A172 (cell line): ENCODE data around the gene ABCA1. TPM values are rescaled to one million over a fixed set of nuclear protein-coding genes. Genes with fewer than 3 reads are reported as not detected.
"Not testable (repeated sequence)": the region's sequence is repeated elsewhere in the genome, so short reads cannot be mapped to it uniquely, and the experiment has no call there.

Source experiments
- DNase-seq: peaks from one replicate; pipeline ENCODE4 v3.0.0-alpha.2; 2015; ENCODE audit warnings: low spot score
- total RNA-seq: library from RNA; depleted of rRNA; stranded (reverse); fragments of >200 nt; shearing (Covaris generic); gene quantifications from 2 replicates; pipeline ENCODE4 v1.2.3, GENCODE V29; 2014; rRNA removed

Gene ABCA1, protein sequence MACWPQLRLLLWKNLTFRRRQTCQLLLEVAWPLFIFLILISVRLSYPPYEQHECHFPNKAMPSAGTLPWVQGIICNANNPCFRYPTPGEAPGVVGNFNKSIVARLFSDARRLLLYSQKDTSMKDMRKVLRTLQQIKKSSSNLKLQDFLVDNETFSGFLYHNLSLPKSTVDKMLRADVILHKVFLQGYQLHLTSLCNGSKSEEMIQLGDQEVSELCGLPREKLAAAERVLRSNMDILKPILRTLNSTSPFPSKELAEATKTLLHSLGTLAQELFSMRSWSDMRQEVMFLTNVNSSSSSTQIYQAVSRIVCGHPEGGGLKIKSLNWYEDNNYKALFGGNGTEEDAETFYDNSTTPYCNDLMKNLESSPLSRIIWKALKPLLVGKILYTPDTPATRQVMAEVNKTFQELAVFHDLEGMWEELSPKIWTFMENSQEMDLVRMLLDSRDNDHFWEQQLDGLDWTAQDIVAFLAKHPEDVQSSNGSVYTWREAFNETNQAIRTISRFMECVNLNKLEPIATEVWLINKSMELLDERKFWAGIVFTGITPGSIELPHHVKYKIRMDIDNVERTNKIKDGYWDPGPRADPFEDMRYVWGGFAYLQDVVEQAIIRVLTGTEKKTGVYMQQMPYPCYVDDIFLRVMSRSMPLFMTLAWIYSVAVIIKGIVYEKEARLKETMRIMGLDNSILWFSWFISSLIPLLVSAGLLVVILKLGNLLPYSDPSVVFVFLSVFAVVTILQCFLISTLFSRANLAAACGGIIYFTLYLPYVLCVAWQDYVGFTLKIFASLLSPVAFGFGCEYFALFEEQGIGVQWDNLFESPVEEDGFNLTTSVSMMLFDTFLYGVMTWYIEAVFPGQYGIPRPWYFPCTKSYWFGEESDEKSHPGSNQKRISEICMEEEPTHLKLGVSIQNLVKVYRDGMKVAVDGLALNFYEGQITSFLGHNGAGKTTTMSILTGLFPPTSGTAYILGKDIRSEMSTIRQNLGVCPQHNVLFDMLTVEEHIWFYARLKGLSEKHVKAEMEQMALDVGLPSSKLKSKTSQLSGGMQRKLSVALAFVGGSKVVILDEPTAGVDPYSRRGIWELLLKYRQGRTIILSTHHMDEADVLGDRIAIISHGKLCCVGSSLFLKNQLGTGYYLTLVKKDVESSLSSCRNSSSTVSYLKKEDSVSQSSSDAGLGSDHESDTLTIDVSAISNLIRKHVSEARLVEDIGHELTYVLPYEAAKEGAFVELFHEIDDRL (N-terminal part only)
- total RNA-seq, result 66.6 and 72.6 TPM in 2 replicates

DNA sequence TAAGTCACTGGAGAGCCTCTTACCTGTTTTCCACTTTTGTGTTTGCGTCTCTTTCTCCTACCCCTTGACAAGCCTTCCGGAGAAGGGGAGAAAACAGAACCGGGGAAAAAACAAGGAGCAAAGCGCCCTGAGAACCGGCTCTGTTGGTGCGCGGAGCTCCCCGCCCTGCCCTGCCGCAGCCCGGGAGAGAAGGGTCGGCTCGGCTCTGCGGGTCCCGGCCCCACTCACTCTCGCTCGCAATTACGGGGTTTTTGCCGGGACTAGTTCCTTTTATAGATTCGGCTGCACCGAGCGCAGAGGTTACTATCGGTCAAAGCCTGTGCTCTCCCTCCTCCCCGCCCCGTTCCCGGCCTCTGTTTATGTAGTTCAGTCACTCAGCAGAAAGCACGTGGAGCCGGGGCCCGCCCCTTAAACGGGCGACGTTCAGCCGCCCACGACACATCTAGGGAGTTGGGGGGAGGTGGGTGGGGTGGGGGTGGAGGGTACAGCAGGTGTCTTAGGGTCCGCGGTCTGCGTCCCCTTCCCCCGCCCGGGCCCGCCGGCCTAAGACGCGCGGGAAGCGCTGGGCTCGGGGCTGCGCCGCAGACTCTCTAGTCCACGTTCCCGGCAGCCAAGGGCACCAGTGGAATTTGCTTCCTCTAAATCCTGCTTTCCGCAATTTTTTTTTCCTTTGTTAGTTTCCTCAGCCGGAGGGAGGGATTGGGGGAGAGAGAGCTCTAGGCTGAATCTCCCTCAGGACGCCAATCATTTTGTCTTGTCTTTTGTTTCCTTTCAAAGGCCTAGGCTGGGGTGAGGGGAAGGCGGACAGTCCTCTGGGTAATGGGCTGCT lies at the start of gene ABCA1:
ABCA1 (minus strand) TSS at position 244 of the 829 bp plus-strand sequence. CDS start 24,476 bp downstream, outside the sequence.
- DNase-seq, result peak; percentile 94

DNA sequence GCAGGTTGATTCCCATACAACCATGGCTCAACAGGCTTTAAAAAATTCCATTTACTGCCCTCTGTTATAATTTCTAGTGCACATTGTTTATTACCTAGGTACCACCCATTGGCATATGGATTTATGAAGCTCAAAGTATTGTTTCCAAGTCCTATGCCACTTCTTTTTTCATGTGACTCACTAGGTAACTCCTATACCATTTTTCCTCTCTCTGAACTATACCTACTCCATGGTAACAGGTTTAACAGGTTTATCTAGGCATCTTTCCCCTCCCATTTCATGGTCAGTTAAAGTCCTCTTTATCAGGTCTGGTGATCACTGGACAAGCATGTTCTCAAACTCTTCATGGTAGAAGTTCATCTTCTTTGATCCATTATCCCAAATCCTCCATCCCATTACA lies 49.6 kb upstream of the ABCA1 start:
- no peak for DNase-seq

DNA sequence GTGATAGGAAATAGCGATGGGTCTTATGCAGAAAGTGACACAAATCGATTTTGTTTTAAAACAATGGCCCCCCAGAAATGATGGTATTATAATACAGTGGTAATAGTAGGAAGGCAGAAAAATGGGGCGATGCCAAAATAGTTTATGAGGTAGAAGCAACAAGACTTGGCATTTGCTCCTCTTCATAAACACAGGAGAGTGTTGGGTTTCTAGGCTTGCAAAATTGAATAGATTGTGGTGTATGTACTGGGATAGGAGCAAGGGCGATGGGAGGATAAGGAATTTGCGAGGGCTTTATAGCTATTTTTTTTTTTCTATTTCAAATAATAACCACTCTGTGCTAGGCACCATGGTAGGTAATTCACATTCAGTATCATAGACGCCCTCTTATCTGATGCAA lies 49.2 kb upstream of the ABCA1 start:
- DNase-seq, result no peak

DNA sequence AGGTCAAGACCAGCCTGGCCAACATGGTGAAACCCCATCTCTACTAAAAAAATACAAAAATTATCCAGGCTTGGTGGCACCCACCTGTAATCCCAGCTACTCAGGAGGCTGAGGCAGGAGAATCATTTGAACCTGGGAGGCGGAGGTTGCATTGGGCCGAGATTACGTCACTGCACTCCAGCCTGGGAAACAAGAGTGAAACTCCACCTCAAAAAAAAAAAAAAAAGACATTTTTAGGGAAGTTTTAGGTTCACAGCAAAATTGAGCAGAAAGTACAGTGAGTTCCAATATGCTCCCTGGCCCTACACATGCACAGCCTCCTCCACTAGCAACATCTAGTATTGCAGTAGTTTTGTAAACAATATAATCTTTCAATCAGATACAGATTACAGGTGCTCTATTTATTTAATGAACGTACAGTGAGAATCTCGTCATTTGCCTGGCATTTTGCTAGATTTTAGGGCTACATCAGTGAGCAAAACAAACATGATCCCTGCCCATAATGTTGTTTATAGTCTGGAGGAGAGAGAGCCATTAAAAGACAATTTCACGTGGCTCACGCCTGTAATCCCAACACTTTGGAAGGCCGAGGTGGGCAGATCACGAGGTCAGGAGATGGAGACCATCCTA lies 48.1 kb upstream of the ABCA1 start:
- not testable (repeated sequence) for DNase-seq

DNA sequence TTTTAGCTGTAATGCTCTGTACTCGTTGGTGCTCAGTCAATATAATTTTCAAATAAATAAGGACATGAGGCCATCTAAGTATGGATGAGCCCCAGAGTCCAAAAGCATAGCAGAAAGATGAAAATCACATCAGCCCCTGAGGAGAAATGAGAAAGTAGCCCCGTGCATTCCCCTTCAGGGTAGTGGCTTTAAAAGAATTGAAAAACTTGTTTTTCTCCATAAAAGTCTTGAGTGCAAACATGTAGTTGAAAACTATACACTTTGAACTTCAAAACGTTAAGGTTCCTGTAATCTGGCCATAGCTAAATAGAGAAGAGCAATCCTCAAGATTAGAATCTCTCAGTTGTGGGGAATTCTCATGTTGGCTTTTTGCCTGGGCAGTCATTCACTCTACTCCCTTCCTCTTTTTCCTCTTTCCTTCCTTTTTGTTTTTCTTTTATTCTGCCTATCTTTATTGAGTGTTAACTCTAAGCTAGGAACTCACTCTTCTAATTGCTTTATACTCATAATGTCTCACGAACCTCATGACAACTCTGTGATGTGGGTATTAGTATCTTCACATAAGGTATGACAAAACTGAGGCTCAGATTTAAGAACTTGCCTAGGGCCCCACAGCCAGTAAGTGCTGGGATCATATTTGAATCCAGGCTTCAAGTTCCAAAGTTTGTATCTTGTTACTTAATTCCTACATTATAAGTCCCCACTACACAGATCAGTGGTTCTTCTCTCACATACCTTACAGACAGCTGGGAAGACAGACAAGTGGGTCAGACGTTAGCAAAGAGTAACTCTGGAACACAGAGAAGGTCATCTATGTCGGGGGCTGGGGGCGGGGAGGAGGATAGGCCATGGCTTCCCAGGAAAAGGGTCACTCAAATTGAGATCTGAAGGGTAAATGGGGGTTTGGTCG lies 46.4 kb upstream of the ABCA1 start:
- DNase-seq, result no peak

DNA sequence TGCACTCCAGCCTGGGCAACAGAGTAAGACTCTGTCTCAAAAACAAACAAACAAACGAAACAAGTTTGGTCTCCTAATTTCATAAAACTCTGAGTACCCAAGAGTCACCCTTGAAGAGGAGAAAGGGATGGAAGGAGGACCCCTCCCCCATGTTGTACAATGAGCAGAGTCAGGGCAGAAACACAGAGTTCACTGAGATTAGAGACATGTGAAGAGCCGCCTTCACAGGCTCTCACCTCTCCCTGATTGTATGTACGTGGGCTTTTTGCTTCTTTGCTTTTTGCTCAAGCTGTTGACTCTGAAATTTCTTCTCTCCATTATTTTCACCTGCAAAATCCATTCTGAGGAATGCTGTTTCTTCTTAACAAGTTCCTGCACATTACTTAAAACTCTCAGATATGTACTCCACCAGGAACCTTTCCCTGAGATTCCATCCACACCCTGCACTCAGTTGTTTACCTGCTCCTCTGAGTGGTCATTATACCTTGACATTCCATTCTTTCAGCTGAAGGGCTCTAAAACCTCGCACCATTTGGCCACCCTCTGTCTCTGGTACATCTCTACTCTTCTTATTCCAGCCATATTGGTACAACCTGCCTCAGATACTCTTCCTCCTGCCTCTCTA lies 44.4 kb upstream of the ABCA1 start:
- DNase-seq, result no peak

DNA sequence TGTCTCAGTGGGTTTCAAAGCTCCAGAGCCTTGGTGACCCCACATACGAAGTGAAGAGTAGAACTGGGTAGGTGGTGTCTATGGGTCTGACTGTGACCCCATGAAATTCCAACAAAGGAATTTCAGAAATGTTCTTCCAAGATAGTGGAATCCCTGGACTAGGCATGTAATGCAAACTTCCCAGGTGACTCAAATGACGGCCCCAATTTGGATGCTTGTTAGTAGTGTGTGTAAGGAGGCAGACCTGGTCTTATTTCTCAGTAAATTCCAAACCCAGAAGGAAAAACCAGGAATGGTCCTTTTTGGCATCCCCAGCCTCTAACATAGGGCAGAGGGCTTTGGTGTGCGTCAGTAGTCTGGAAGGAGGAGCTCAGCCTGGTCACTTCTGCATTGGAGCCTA lies 43.6 kb upstream of the ABCA1 start:
- DNase-seq, result no peak

GRCh38 chr9:104970271-104970987 lies 42.5 kb upstream of the ABCA1 start:
- no peak for DNase-seq

DNA sequence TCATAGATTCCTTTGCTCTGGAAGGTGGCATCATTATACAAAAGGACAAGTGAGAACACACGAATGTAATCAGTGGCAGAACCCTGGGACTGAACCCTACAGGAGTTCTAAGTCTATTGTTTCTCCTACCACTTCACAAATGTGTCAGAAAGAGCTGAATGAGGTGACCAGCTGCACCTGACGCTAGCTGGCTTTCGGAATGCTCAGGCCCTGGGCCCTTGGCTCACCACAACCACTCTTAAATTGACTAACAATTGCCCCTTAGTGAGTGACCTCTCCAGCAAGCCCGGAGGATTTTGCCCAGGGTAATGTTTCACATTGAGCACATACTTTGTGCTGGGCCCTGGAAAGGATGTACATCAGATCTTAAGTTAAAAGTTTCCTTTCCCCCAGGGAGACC lies 41.2 kb upstream of the ABCA1 start:
- DNase-seq, result no peak

GRCh38 chr9:104968025-104968982 lies 40.3 kb upstream of the ABCA1 start:
- DNase-seq, result peak; percentile 87

DNA sequence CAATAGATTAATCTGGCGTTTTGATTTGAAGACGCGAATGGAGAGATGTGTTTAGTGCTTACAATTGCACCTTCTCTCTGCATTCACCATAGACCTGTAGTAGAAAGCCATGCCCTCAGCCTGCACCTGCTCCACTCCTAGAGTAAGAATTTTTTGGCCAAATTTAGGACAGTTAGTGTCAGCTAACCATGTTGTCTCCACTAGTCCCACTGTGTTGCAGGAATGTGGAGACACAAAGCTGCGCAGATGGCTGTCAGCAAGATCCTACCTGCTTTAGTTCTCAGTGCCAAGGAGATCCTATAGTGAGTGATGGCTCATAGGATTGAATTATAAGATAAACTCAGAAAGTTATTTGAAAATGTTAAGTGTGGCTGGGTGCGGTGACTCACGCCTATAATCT lies 35.1 kb upstream of the ABCA1 start:
- DNase-seq, result no peak

DNA sequence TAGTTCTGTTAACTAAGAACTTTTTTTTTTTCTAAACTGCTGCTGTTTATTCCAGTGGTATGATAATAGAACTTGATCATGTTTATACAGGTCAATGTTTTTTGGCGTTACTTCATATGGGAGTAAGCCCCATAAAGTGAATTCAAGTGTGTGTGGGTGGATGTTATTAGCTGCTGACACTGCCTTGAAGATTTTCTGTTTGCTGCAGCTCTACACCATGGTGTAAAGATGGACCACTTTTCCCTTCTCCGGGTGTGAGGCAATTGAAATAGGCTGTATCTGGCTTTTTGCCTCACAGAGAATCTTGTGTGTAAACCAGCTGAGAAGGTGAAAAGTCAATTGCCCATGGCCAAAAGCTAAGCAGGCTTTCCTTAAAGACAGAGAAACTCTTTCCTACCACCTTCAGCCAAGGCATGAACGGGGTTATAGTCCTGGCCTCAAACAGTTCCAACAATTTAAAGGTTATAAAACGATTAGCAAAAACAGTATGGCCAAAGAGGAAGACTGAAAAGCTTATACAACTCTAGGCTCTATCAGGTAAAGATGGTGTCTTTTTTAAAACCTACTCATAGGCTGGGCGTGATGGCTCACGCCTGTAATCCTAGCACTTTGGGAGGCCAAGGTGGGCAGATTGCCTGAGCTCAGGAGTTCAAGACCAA lies 33.9 kb upstream of the ABCA1 start:
- DNase-seq, result no peak

DNA sequence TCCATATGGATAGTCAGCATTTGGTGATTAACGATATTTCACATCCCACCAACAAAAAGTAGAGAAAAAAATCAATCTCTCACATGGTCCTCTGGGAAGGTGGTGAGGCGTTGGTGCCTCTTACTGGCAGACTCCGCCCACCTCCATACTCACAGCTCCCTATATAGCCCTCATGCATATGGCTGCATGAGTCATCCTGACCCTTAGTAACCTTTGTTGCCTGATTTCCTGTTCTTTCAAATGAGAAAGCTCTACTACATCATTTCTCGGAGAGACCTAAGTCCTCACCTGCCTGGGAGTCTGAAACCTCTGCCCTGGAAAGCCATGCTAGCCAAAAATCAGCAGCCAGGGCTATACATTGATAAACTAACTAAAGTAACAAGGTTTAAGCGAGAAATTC lies 33.3 kb upstream of the ABCA1 start:
- peak; percentile 92 for DNase-seq

- no peak for DNase-seq
These were observed 32.7 kb upstream of the ABCA1 start for GRCh38 chr9:104960662-104961061.

DNA sequence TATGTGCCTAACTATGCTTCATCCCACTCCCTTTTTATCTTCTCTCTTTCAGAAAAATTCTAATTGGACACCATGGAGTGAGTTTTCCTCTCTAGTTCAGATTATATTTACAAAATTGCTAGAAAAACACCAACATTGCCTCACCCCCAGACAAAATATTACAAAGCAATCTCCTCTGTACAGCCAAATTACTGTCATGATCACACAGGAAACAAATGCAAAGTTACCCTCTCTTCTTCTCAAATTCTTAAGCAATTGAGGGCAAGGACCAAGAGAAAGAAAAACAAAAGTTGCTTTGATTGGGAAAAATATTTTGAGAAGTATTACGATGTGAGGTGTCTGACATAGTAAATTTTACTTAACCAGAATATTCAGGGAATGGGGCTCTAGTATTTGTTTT lies 30.8 kb upstream of the ABCA1 start:
- no peak for DNase-seq

- not testable (repeated sequence) for DNase-seq
These were observed 30.1 kb upstream of the ABCA1 start for GRCh38 chr9:104958006-104958405.

- DNase-seq, result no peak
These were observed 23.5 kb upstream of the ABCA1 start for GRCh38 chr9:104951487-104951886.
